ENCODE data around the gene RPGRIP1L. TPM values are rescaled to one million over a fixed set of nuclear protein-coding genes. Genes with fewer than 3 reads are reported as not detected.
"Not testable (repeated sequence)": the region's sequence is repeated elsewhere in the genome, so short reads cannot be mapped to it uniquely, and the experiment has no call there.

Gene RPGRIP1L
- total RNA-seq, 1 donor from 2014 or later: 12.0 TPM

GRCh38 chr16:53689636-53690035, 14.0 kb downstream of the RPGRIP1L start:
- peaks cover 5% of the 10 kb centered on the region for H3K9me3 Mint-ChIP-seq (ENCODE audit: unreplicated experiment)
- TF ChIP-seq CTCF (IDR thresholded peaks at IDR 0.05): no peak
- H3K36me3 Mint-ChIP-seq (ENCODE audit: unreplicated experiment): peaks cover 25% of the 10 kb centered on the region
- H3K27ac Mint-ChIP-seq (ENCODE audit: unreplicated experiment): no peak overlapping the region
- no peaks in the 10 kb centered on the region for H3K27me3 Mint-ChIP-seq (ENCODE audit: unreplicated experiment)
- DNase-seq (ENCODE audit: extremely low spot score, unreplicated experiment): no peak
- no peaks in the 10 kb centered on the region for H3K4me1 Mint-ChIP-seq (ENCODE audit: unreplicated experiment)
- H3K4me3 Mint-ChIP-seq (ENCODE audit: unreplicated experiment): no peak overlapping the region

- H3K9me3 Mint-ChIP-seq (ENCODE audit: unreplicated experiment): peaks cover 5% of the 10 kb centered on the region
- no peak overlapping the region for H3K27ac Mint-ChIP-seq (ENCODE audit: unreplicated experiment)
- TF ChIP-seq CTCF (IDR thresholded peaks at IDR 0.05): no peak
- no peaks in the 10 kb centered on the region for H3K4me1 Mint-ChIP-seq (ENCODE audit: unreplicated experiment)
- peaks cover 32% of the 10 kb centered on the region for H3K36me3 Mint-ChIP-seq (ENCODE audit: unreplicated experiment)
- no peak for DNase-seq (ENCODE audit: extremely low spot score, unreplicated experiment)
- no peak overlapping the region for H3K4me3 Mint-ChIP-seq (ENCODE audit: unreplicated experiment)
- no peaks in the 10 kb centered on the region for H3K27me3 Mint-ChIP-seq (ENCODE audit: unreplicated experiment)
These were observed 16.9 kb downstream of the RPGRIP1L start for GRCh38 chr16:53686710-53687109.

GRCh38 chr16:53685334-53685733, 18.3 kb downstream of the RPGRIP1L start:
- H3K9me3 Mint-ChIP-seq (ENCODE audit: unreplicated experiment); H3K4me3 Mint-ChIP-seq (ENCODE audit: unreplicated experiment); DNase-seq (ENCODE audit: extremely low spot score, unreplicated experiment); H3K27ac Mint-ChIP-seq (ENCODE audit: unreplicated experiment); H3K27me3 Mint-ChIP-seq (ENCODE audit: unreplicated experiment); H3K4me1 Mint-ChIP-seq (ENCODE audit: unreplicated experiment): not testable (repeated sequence)
- peaks cover 29% of the 10 kb centered on the region for H3K36me3 Mint-ChIP-seq (ENCODE audit: unreplicated experiment)

- H3K4me1 Mint-ChIP-seq (ENCODE audit: unreplicated experiment): no peaks in the 10 kb centered on the region
- DNase-seq (ENCODE audit: extremely low spot score, unreplicated experiment): no peak
- TF ChIP-seq CTCF (IDR thresholded peaks at IDR 0.05): no peak
These were observed 22.3 kb downstream of the RPGRIP1L start for GRCh38 chr16:53681354-53681753.

GRCh38 chr16:53680756-53681155, 22.9 kb downstream of the RPGRIP1L start:
- Mint-ChIP-seq H3K36me3 (ENCODE audit: unreplicated experiment) (peaks cover 33% of the 10 kb centered on the region), H3K27me3 (ENCODE audit: unreplicated experiment) (no peaks in the 10 kb centered on the region), H3K4me3 (ENCODE audit: unreplicated experiment) (no peak overlapping the region), H3K9me3 (ENCODE audit: unreplicated experiment) (peaks cover 5% of the 10 kb centered on the region), H3K27ac (ENCODE audit: unreplicated experiment) (no peak overlapping the region), H3K4me1 (ENCODE audit: unreplicated experiment) (no peaks in the 10 kb centered on the region)
- no peak for TF ChIP-seq CTCF (IDR thresholded peaks at IDR 0.05)
- no peak for DNase-seq (ENCODE audit: extremely low spot score, unreplicated experiment)

More at GRCh38 chr16:53681354-53681753, 22.3 kb downstream of the RPGRIP1L start:
- Mint-ChIP-seq H3K36me3 (ENCODE audit: unreplicated experiment) (peaks cover 34% of the 10 kb centered on the region), H3K9me3 (ENCODE audit: unreplicated experiment) (peaks cover 5% of the 10 kb centered on the region), H3K27me3 (ENCODE audit: unreplicated experiment) (no peaks in the 10 kb centered on the region), H3K27ac (ENCODE audit: unreplicated experiment) (no peak overlapping the region), H3K4me3 (ENCODE audit: unreplicated experiment) (no peak overlapping the region)
